HG02798 (cell line): ENCODE measurements around the gene PHC2.

Experiments
- ATAC-seq: cut with Tn5 transposase; IDR thresholded peaks from one replicate; pipeline ENCODE4 v1.9.1; 2021; ENCODE audit warnings: mild to moderate bottlenecking; ENCODE audit not compliant: unreplicated experiment, poor library complexity

Gene PHC2

GRCh38 chr1:33372162-33372561 lies 58.7 kb downstream of the PHC2 start:
- no peak for ATAC-seq

- no peak for ATAC-seq
Observed at GRCh38 chr1:33371334-33371733, 59.6 kb downstream of the PHC2 start.

GRCh38 chr1:33370827-33371226 lies 60.1 kb downstream of the PHC2 start:
- ATAC-seq: no peak

GRCh38 chr1:33370301-33370700 lies 60.6 kb downstream of the PHC2 start:
- no peak for ATAC-seq

GRCh38 chr1:33369764-33370163 lies 61.1 kb downstream of the PHC2 start:
- ATAC-seq: no peak

GRCh38 chr1:33369081-33369480 lies 61.8 kb downstream of the PHC2 start:
- no peak for ATAC-seq

GRCh38 chr1:33368431-33368830 lies 62.5 kb downstream of the PHC2 start:
- no peak for ATAC-seq

GRCh38 chr1:33367485-33368405 lies 63.1 kb downstream of the PHC2 start:
- no peak for ATAC-seq

GRCh38 chr1:33366762-33367484 lies 64.0 kb downstream of the PHC2 start:
- no peak for ATAC-seq

GRCh38 chr1:33365560-33365997 lies 65.3 kb downstream of the PHC2 start:
- ATAC-seq: no peak

- no peak for ATAC-seq
Observed at GRCh38 chr1:33364565-33364918, 66.4 kb downstream of the PHC2 start.

- ATAC-seq: no peak
Observed at GRCh38 chr1:33363470-33363861, 67.4 kb downstream of the PHC2 start.

GRCh38 chr1:33363021-33363420 lies 67.9 kb downstream of the PHC2 start:
- no peak for ATAC-seq

- no peak for ATAC-seq
Observed at GRCh38 chr1:33361532-33362235, 69.2 kb downstream of the PHC2 start.

- no peak for ATAC-seq
Observed at GRCh38 chr1:33360367-33360766, 70.5 kb downstream of the PHC2 start.

GRCh38 chr1:33359931-33360330 lies 71.0 kb downstream of the PHC2 start:
- ATAC-seq: no peak

GRCh38 chr1:33358795-33359503 lies 71.9 kb downstream of the PHC2 start:
- no peak for ATAC-seq

GRCh38 chr1:33358114-33358794 lies 72.6 kb downstream of the PHC2 start:
- ATAC-seq: no peak

GRCh38 chr1:33357099-33357498 lies 73.8 kb downstream of the PHC2 start:
- ATAC-seq: no peak
